Measurements from ENCODE around the gene DLEC1.

- TF ChIP-seq CTCF (IDR thresholded peaks at IDR 0.05; ENCODE audit: borderline replicate concordance, extremely low read depth, low read length, poor library complexity, severe bottlenecking) (no peak), EZH2 (IDR thresholded peaks at IDR 0.05; ENCODE audit: borderline replicate concordance, low read depth, low read length, severe bottlenecking) (no peak)
Observed at GRCh38 chr3:38016847-38017444, 22.1 kb upstream of the DLEC1 start.
